GM10248 (cell line): ENCODE results near the gene NOMO2.
A peak's percentile ranks its signal among the peaks of the same experiment; 100 is the strongest.
"Not testable (repeated sequence)": the region's sequence is repeated elsewhere in the genome, so short reads cannot be mapped to it uniquely, and the experiment has no call there.

Source experiments
- CTCF ChIA-PET: fragments of 300-600 bp; sonication (Branson Sonifier 250); formaldehyde crosslinking; extraction: SDS; loops from one replicate; lab custom pipeline; 2021; ENCODE audit warnings: antibody characterized with exemption; lab: Yijun Ruan, JAX
- POLR2A ChIA-PET: fragments of 350-650 bp; sonication (Branson Sonifier 250); formaldehyde crosslinking; extraction: SDS; loops from one replicate; lab custom pipeline; 2020; ENCODE audit warnings: antibody characterized with exemption; lab: Yijun Ruan, JAX
- DNase-seq: peaks from one replicate; pipeline ENCODE4 v3.0.0; 2012; ENCODE audit errors: extremely low spot score

NOMO2 gene

GRCh38 chr16:18561727-18562314 lies at the start of gene NOMO2:
Gene NOMO2, minus strand, starts transcription at chr16:18562097. Its CDS starts 57 bp downstream, at chr16:18562040.
- DNase-seq, POLR2A ChIA-PET, CTCF ChIA-PET: not testable (repeated sequence)

- DNase-seq, CTCF ChIA-PET, POLR2A ChIA-PET: not testable (repeated sequence)
Observed at GRCh38 chr16:18610147-18610803, 48.4 kb upstream of the NOMO2 start.

- CTCF ChIA-PET: not testable (repeated sequence)
Observed at GRCh38 chr16:18608271-18608670, 46.4 kb upstream of the NOMO2 start.

GRCh38 chr16:18603572-18604246 lies 41.8 kb upstream of the NOMO2 start:
- POLR2A ChIA-PET, CTCF ChIA-PET, DNase-seq: not testable (repeated sequence)

More at GRCh38 chr16:18608271-18608670, 46.4 kb upstream of the NOMO2 start:
- DNase-seq, POLR2A ChIA-PET: not testable (repeated sequence)

- DNase-seq, CTCF ChIA-PET, POLR2A ChIA-PET: not testable (repeated sequence)
Observed at GRCh38 chr16:18598582-18598981, 36.7 kb upstream of the NOMO2 start.

GRCh38 chr16:18597734-18598133 lies 35.8 kb upstream of the NOMO2 start:
- CTCF ChIA-PET, POLR2A ChIA-PET, DNase-seq: not testable (repeated sequence)

GRCh38 chr16:18597319-18597718 lies 35.4 kb upstream of the NOMO2 start:
- CTCF ChIA-PET, DNase-seq, POLR2A ChIA-PET: not testable (repeated sequence)

GRCh38 chr16:18595796-18596195 lies 33.9 kb upstream of the NOMO2 start:
- POLR2A ChIA-PET: not testable (repeated sequence)

GRCh38 chr16:18594880-18595279 lies 33.0 kb upstream of the NOMO2 start:
- CTCF ChIA-PET, POLR2A ChIA-PET: not testable (repeated sequence)
- DNase-seq: peak; percentile 14

More at GRCh38 chr16:18595796-18596195, 33.9 kb upstream of the NOMO2 start:
- DNase-seq, CTCF ChIA-PET: not testable (repeated sequence)

GRCh38 chr16:18593904-18594303 lies 32.0 kb upstream of the NOMO2 start:
- CTCF ChIA-PET, DNase-seq: not testable (repeated sequence)
- POLR2A ChIA-PET: interaction anchor here (0.6 kb wide), 1 partner anchor 193 kb away, joined by 3 read pairs; no protein-coding TSS in a partner anchor

GRCh38 chr16:18592982-18593381 lies 31.1 kb upstream of the NOMO2 start:
- peak; percentile 22 for DNase-seq
- POLR2A ChIA-PET, CTCF ChIA-PET: not testable (repeated sequence)

- POLR2A ChIA-PET, DNase-seq, CTCF ChIA-PET: not testable (repeated sequence)
Observed at GRCh38 chr16:18591908-18592307, 30.0 kb upstream of the NOMO2 start.

- DNase-seq, POLR2A ChIA-PET, CTCF ChIA-PET: not testable (repeated sequence)
Observed at GRCh38 chr16:18591441-18591840, 29.5 kb upstream of the NOMO2 start.

GRCh38 chr16:18589806-18590205 lies 27.9 kb upstream of the NOMO2 start:
- DNase-seq, CTCF ChIA-PET, POLR2A ChIA-PET: not testable (repeated sequence)

GRCh38 chr16:18586560-18587540 lies 25.0 kb upstream of the NOMO2 start:
- CTCF ChIA-PET, DNase-seq, POLR2A ChIA-PET: not testable (repeated sequence)

GRCh38 chr16:18585789-18586188 lies 23.9 kb upstream of the NOMO2 start:
- POLR2A ChIA-PET, DNase-seq, CTCF ChIA-PET: not testable (repeated sequence)
